ENCODE measurements around the gene TNNT2.

- no peak for TF ChIP-seq POLR2A (IDR thresholded peaks at IDR 0.05; ENCODE audit: low read depth, low read length)
- no peak for TF ChIP-seq PAX5 (IDR thresholded peaks at IDR 0.05; ENCODE audit: insufficient read depth, low read length, severe bottlenecking)
- no peak for TF ChIP-seq POLR2AphosphoS5 (IDR thresholded peaks at IDR 0.05; ENCODE audit: low read depth, low read length)
- TF ChIP-seq TAF1 (IDR thresholded peaks at IDR 0.05; ENCODE audit: low read depth, low read length): no peak
- TF ChIP-seq SPI1 (IDR thresholded peaks at IDR 0.05; ENCODE audit: low read depth, low read length): no peak
Observed at GRCh38 chr1:201366696-201367095, 10.8 kb downstream of the TNNT2 start.
